GM18520 (cell line): Measurements from ENCODE around the gene FAM53B.

Source experiments
- ATAC-seq: cut with Tn5 transposase; IDR thresholded peaks from one replicate; pipeline ENCODE4 v1.9.1; 2021; ENCODE audit not compliant: unreplicated experiment

FAM53B gene

DNA sequence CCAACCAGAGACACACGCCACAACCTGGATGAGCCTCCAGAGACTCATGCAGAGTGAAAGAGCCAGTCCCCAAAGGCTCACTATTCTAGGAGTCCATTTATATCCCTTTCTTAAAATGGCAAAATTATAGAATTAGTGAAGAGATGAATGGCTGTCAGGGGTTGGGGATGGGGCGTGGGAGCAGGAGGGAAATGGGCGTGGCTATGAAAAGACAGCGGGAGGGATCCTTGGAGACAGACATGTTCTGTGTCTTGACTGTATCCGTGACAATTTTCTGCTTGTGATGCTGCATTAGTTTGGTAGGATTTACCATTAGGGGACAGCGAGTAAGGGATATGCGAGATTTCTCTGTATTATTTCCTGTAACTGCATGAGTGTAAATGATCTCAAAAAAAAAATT lies 33.0 kb downstream of the FAM53B start:
- no peak for ATAC-seq

DNA sequence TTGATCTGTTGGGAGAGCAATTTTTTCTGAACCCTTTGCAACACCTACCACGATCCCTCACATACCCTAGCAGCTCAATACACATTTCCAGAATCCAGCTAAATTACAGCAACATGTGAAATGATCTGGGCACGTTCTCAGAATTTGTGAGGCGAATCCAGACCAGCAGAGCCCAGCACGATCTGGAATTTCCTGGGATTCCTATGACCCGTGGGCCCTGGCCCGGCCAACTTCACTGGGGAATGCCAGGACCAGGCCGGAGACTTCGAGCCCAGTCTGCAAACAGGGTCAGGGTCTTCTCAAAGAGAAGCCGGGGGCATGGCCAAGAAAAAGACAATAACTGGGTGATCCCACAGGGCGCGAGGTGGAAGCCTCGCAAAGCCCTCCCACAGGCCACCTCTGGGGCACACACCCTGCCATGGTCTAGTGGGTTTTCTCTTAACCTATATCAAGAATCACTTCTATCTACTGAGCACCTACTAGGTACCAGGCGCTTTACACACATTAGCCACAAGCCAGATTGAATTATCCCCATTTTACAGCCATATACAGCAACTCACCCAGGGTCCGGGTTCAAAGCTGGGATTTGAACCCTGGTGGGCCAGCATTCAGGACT lies 33.8 kb downstream of the FAM53B start:
- no peak for ATAC-seq

DNA sequence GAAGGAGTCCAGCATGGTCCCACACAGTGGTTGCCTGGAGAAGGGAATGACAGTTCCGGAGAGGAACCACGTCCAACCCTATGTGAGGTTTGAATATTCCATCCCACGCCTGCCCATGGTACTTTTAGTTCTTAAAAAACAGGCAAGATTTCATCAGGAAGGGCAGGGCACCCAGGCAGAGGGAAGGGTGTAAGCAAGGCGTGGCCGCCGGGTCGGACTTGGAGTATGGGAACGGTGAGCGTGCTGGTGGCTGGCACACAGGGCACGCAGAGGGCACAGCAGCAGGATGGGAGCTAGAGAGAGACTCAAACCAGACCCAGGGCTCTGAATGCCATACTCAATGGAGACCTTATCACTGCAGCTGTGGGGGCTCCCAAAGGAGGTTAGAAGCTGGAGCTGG lies 34.3 kb downstream of the FAM53B start:
- no peak for ATAC-seq

DNA sequence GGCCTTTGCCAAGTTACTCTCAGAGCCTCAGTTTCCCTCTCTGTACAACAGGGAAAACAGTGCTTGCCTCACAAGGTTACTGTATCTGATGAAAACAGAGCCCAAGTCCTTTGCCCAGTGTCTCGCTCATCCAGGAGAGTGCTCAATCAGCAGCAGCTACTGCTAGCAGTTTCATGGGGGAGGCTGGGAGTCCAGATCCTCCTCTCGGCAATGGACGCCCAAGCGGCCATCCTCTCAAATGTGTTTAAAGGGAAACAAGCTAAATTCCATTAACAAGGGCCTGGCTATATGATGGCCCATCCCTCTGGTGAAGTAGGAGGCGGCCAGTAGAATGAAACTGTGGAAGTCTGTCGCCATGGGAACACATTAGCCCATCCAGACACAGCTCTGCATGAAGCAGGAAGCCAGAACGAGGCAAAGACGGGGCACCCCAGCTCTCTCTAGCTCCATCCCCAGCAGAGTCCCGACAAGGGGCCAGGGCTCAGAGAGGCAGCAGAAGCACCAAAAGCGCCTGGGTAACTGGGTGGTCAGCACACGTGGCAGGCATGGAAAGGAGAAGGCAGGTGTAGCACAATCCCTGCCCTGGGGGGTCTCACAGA lies 35.2 kb downstream of the FAM53B start:
- no peak for ATAC-seq

DNA sequence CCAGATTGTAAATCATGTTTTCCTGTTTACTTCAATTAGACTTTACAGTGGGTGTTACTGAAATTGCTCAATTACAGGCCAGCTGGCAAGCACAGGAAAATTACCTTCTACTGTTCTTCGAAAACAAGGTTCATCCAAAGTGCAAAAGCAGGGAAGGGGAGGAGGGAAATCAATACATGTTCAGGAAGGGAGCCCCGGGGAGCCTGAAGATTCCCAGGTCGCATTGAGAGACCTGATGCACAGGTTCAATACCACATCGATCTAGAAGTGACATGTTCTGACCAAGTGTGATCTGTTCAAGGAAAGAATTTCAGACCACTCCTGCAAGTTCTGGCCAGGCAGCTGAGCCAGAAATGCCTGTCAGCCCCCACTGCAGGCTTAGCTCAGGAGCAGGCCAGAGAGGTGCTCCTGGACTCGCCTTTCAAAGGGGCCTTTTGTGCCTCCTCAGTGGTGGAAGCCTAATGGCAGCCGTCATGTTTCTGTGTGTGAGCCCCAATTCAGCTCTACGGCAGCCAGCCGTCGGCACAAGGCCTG lies 35.9 kb downstream of the FAM53B start:
- ATAC-seq = no peak

DNA sequence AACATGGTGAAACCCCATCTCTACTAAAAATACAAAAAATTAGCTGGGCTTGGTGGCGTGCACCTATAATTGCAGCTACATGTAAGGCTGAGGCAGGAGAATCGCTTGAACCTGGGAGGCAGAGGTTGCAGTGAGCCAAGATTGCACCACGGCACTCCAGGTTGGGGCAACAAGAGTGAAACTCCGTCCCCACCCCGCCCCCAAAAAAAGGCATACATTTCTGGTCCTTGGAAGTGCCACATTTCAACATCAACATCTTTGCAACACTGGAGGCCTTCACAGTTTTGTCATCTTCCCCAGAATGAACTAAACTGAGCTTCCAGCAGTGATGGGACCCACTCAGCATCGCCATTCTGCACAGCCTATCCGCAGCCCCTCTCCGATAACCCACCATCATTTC lies 36.6 kb downstream of the FAM53B start:
- no peak for ATAC-seq

DNA sequence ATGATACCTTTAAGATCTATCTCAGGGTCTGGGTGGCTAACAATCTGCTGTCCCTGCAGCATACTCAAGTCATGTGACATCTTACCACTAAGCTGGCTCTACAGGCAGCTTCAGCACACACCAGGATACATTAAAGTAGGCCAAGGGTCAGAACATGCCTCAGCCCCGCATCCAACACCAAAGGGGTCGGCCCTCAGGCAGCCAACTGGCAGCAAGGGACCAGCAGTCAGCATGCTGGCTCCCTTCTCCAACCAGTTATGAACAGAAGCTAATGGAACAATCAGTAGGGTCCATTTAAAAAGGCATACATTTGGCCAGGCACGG lies 37.1 kb downstream of the FAM53B start:
- ATAC-seq = no peak

DNA sequence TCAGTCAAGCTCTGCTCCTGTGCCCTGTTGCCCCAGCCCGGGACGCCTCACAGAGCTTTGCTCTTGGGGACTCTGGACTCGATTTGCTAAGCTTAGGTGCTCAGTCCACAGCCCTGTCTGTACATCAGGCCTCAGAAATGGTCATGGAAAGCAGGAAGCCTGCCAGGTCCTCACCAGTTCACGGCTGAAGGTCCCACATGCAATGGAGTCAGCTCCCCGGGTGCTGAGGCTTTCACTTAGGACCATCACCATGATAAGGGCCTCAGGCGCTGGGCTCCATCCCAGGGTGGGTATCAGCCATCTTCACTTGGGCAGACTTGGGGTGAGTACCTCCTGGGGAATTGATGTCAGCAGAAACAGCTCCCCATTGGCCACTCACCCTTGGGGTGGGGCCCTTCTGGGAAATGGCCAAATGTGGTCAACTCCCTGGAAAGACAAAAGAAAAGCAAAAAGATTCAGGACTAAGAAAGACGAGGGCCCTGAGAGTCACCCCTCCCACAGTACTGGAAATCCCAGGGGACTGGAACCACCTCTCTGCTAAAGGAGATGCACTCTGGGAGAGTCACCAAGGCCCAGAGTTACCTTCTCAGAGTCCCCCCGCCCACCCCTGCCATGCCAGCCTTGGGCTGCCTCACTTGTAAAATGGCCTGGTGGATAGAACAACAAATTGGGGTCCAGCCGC lies 37.6 kb downstream of the FAM53B start:
- ATAC-seq = no peak

DNA sequence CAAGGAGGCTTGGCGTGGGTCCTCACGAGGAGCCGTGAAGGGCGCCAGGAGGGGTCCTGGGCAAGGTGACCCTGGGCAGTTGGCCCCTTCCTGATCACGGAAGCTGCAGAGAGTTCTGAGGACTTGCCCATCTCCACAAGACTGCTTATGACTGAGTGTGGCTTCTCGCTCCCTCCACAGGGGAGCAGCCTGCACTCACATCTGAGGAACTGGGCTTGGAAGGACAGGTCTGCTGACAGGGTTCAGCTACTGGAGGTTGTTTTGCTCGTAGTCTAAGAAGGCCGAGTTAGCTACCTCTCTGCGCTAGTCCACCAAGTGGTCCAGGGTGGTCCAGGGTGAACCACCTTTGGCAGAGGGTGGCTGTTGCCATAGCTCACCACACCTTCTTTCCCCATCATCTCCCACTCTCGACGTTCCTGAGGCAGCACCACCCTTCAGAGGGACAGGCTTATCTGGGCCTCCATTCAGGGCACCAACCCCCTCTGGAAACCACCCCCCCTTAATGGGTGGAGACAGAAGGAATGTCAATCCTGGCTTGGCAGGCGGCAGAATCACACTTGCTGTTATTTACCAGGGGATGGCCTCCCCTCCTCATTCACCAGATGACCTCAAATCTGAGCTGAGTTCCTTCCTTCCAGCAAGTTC lies 38.2 kb downstream of the FAM53B start:
- ATAC-seq = no peak

DNA sequence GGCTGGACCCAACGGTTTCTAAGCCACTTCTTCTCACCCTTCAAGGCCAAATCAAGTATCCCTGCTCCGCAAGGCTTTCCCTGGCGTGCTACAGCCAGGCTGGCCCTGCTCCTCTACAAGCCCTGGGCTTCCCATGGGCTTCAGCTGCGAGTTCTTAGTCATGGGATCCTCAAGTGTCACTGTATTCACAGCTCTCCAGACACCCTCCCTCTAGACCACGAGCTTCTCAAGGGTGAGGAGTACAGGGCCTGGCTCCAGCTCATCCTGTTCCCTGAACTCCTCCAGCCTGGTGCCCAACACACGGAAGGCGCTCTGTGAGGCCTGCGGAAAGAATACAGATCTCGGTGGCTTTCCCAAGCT lies 38.8 kb downstream of the FAM53B start:
- no peak for ATAC-seq

DNA sequence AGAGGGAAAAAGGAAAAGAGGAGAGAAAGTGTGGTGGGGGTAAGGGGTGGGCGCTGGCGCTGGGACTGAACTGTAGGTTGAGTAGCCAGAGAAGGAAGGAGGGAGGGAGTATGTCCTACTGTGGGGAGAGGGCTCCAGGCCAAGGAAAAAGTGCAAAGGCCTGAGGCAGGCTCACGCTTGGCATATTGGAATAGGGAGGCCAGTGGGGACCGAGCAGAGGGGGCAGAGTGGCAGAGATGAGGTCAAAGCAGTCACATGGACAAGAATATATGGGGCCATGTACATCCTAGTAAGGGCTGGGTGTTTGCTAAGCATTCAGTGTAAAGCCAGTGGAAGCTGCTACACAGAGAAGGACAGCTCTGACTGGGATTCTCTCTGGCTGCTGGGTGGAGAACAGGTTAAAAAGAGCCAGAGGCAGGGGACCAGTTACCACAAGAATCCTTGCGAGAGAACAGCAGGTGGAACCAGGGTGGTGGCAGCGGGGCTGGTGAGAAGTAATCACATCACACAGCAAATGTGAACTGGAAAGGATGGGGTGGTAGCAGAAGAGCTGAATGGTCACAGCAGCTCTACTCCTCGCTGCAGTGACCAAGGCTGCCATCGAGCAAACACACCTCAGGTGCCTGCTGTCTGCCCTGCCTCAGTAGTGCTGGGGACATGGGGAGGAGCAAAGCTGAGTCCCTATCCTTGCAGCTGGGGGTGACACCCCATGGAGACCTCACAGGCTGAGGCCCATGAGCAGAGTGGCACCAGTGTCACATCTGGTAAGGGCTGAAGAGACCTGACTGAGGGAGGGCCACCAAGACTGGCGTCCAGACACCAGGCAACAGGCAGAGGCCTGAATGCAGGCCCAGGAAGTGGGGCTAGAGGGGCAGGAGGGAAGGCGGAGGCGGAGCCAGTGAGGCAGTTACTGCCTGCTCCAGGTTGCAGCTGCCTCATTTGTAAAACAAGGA lies 39.5 kb downstream of the FAM53B start:
- ATAC-seq = no peak

DNA sequence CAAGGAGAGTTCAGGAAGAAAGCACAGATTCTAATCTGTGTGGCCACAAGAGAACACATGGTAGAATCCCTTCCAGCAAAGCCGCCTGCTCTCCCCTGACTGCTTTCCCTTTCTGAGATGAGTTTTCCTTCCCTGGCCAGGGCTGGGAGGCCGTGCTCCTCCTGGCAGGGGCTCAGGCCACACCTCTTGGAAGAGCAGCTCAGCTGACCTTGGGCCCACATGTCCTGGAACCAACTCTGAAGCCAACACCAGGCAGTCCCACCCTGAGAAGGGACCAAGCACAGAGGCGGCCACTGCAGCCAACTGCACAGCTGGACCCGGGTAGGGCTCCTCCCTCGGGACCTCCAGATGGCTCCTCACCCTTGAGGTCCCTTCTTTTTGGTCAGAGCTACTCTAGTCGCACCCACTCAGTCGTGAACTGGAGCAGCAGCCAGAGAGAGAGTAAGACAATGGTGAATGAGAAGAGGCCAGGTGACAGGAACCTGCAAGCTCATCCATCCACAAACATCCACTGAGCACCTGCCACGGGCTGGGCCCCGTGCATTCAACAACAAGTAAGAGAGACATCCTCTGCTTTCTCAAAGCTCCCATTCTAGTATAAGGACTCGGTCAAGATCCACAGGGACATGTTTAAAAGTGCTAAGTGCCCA lies 40.3 kb downstream of the FAM53B start:
- no peak for ATAC-seq

DNA sequence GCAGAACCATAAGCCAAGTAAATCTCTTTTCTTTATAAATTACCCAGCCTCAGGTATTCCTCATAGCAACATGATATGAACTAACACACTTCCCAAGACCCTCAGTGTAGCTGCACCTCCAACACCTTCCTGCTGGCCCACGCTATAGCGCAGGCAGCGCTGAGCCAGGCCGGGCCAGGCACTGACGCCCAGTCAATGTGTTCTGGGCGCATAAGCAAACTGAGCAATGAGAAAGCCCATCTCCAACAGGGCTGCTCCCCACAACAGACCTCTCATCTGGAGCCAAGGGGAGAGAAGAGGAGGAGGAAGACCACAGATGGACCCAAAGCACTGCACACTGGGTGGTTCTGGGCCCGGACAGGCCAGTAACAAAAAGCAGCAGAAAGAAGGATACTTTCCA lies 40.8 kb downstream of the FAM53B start:
- ATAC-seq = no peak

DNA sequence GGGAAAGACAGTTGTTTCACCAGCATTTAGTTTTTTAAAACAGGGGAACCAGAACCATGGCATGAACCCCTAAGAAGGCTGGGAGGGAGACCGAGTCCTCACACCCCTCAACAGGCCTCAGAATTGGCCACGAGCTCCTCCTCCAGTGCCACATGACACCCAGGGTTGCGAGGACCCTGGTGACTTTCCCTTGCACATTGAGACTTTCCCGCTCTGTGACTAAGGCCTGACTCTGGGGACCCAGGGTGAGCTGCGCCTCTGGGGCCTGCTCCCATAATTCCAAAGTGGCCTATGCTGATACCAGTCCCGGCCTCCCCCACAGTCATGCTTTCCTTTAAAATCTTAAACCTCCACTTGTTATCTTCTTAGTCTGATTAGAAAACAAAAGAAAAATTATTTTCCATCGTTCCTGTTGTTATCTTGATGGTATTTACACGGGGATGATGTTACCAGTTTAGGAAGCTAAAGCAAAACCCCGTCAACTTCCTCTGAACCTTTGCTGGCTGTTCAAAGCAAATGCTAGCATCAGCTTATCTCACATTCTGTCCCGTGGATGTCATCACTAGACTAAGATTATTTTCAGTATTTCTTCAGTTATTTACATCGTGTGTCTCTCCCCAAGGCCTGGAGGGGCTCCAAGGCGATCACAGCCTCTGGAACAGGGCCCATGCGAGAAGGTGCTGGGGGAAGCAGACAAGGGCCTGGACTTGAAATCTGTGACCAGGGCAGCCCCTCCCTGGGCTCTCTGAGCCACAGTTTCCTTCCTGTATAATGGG lies 42.1 kb downstream of the FAM53B start:
- no peak for ATAC-seq

DNA sequence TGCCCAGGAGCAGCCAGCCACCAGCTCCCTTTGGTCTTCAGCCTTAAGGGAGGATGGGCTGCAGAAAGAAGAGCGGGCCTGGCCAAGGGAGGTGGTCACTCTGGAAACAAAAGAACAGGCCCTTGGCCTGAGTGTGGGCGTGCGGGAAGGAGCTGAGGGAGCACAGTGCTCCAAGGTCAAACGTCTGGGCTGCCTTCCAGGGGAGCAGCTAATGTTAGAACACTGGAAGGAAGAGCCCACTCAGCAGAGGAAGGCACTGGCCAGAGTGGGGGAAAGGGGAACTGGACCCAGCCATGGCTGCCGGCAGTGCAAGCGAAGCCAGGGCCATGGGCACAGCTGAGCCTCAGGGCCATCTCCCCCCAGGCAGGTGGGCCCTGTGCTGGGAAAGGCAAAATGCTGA lies 42.7 kb downstream of the FAM53B start:
- ATAC-seq = no peak

DNA sequence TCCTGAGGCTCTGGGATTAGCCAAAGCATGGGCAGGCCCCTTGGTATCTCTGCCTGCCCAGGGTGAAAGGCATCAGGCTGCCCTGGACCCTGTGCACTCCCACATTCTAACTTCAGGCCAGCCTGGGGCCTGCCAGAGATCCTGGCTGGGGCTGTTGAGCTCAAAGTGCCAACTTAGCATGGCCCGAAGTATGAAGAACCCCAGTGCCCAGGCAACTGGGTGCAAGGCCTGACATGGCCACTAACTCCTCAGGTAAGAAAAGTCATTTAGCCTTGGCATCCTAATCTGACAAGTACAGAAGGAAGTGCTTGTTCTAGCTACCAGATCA lies 43.2 kb downstream of the FAM53B start:
- no peak for ATAC-seq

DNA sequence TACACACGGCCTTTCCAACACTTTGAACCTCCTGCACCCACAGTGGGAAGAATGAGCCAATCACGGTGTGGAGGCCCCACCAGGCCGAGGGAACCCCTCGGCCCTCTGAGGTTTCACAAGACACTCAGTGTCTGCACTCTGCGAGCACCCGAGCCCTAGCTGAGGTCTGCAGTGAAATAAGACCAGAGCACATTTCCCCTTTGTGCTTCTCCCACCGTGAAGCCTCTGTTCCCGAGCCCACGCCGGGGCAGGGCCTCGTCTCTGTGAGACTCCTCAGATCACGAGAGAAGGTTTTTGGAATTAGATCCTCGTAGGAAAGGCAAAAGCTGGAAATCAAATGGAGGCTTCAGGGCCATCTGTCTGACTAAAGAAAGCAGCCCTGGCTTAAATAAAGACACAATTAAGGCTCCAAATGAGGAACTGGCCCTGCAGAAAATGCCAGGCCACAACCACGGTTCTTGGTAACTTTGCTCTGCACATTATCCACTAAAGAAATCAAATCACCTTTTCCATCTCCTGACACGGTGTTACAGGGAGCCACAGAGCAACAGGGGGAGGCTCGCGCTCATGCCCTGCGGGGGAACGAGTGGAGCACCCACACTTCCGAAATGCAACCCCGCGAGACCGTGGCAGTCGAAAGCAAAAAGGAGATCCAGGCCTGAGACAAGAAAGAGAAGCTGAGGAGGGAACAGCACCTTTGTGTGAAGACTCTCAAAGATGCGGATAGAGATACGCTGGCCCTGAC lies 43.7 kb downstream of the FAM53B start:
- ATAC-seq = no peak

DNA sequence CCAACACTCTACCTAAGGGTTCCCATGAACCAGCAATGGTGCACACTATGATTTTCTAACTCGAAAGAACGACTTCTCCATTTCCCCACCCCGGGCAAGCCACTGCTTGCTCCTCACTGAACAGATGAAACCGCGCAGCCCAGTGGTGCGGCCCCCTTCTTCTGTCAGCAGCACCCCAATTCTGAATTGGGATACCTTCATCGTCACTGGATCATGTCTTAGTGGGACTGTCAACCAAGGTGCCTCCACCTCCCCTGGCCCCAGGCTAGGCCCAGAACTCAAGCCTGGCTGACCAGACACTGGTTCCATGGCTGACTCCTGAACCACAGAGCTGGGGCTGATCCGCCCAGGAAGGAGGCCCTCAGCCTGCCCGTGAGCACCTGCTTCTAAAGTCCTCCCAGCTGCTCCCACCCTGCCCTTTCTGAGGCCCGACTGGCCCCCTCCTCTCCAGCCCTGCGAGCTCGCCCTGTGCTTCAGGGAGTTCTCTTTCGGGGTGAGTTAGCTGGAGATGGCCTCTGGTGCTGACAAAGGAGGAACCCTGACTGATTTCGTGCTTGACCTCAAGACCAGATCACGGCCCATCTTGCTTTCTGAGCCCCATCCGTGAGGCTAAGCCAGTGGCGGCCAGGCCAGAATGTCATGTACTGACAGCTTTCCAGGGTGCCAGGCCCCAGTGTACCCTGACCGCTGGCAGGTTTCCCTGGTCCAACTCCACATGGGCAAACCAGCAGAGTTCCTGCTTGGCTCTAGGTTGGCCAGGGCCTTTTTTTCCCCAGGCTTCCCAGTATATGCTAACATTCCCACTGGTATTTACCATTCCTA lies 44.5 kb downstream of the FAM53B start:
- ATAC-seq = no peak
